Measurements from ENCODE around the gene ZFHX3. TPM values are rescaled to one million over a fixed set of nuclear protein-coding genes. Genes with fewer than 3 reads are reported as not detected.

Gene ZFHX3
- total and polyA plus RNA-seq, 10 of the 15 experiments (the other 5 are each of a cell fraction or from before 2014, with no cell fraction given) = 0.68 to 8.6 (median 2.0) TPM

- TF ChIP-seq CEBPB (IDR thresholded peaks at IDR 0.05; ENCODE audit: borderline replicate concordance in 1 of 2, low read depth in 2 of 2, low read length in 2 of 2) = no peak
- TF ChIP-seq RBBP5 (conservative IDR thresholded peaks at IDR 0.05) = no peak
Observed at GRCh38 chr16:72760581-72760980, 287.3 kb downstream of the ZFHX3 start (continued).

- Histone ChIP-seq H3K4me1 (ENCODE audit: control insufficient read depth, insufficient read depth, low read length) (no peaks in the 10 kb centered on the region), H3K9me3 (replicated peaks; ENCODE audit: control insufficient read depth, insufficient read depth, low read length) (no peaks in the 10 kb centered on the region), H3K36me3 (ENCODE audit: control insufficient read depth in 2 of 2, insufficient read depth in 2 of 2, low read length in 1 of 2) (no peaks in the 10 kb centered on the region), H3K79me2 (ENCODE audit: control insufficient read depth, insufficient read depth, low read length) (no peaks in the 10 kb centered on the region), H3K4me2 (ENCODE audit: control insufficient read depth, insufficient read depth) (no peak overlapping the region), H2AFZ (ENCODE audit: control insufficient read depth, low read depth, low read length) (no peak overlapping the region), H4K20me1 (ENCODE audit: control insufficient read depth, insufficient read depth) (no peaks in the 10 kb centered on the region), H3K27me3 (replicated peaks in 1 of 2; ENCODE audit: control insufficient read depth in 2 of 2, insufficient read depth in 2 of 2, low read length in 1 of 2) (no peaks in the 10 kb centered on the region), H3K27ac (ENCODE audit: control insufficient read depth, insufficient read depth) (no peak overlapping the region), H3K4me3 (no peak overlapping the region), H3K9ac (ENCODE audit: control insufficient read depth, insufficient read depth, low read length) (no peak overlapping the region)
- FAIRE-seq (no peak), ATAC-seq (no peak), DNase-seq (ENCODE audit: low read depth, low spot score) (no peak)
- ChIA-PET CTCF (no interaction called here), SMC1A (ENCODE audit: uncharacterized antibody, unreplicated experiment) (interaction anchor here (0.9 kb wide), 1 partner anchor 629 kb away, joined by 3 read pairs; no protein-coding TSS in a partner anchor), POLR2A (no interaction called here), RAD21 (ENCODE audit: unreplicated experiment) (no interaction called here)
- in situ Hi-C loops (cut with MboI) (no loop called here), intact Hi-C loops (cut with micrococcal nuclease; ENCODE audit: unreplicated experiment) (no loop called here)
- WGBS (ENCODE audit: insufficient coverage, insufficient replicate concordance, low lambda C conversion rate, missing lambda C conversion rate) = 97% methylated on average over 2 of the region's 2 CpGs
- TF ChIP-seq SUPT20H (IDR thresholded peaks at IDR 0.05; ENCODE audit: borderline replicate concordance, control insufficient read depth, low read depth, low read length) (no peak), MTA3 (IDR thresholded peaks at IDR 0.05; ENCODE audit: borderline replicate concordance, low read length) (no peak), POLR2AphosphoS5 (IDR thresholded peaks at IDR 0.05; ENCODE audit: low read length) (no peak), NBN (IDR thresholded peaks at IDR 0.05) (no peak), TBL1XR1 (IDR thresholded peaks at IDR 0.05; ENCODE audit: low read depth, low read length) (no peak), SREBF2 (IDR thresholded peaks at IDR 0.05; ENCODE audit: low read length) (no peak), MAX (IDR thresholded peaks at IDR 0.05; ENCODE audit: low read depth, low read length) (no peak), POU2F2 (IDR thresholded peaks at IDR 0.05; ENCODE audit: borderline replicate concordance, low read depth, low read length) (no peak), ATF3 (IDR thresholded peaks at IDR 0.05; ENCODE audit: borderline replicate concordance, extremely low read depth, low read depth, low read length) (no peak), ZBTB4 (CRISPR knock-in tag; IDR thresholded peaks at IDR 0.05) (no peak), NRF1 (conservative IDR thresholded peaks at IDR 0.05; ENCODE audit: low read depth, low read length) (no peak), IRF3 (IDR thresholded peaks at IDR 0.05) (no peak), RAD21 (IDR thresholded peaks at IDR 0.05; ENCODE audit: insufficient read depth, low read depth, low read length) (no peak), SRF (IDR thresholded peaks at IDR 0.05; ENCODE audit: low read depth in 2 of 2, low read length in 2 of 2) (no peak), DPF2 (IDR thresholded peaks at IDR 0.05) (no peak), ZNF217 (IDR thresholded peaks at IDR 0.05) (no peak), NR2F1 (conservative IDR thresholded peaks at IDR 0.05) (no peak)
- no TSS peak for BruUV-seq (replicated peaks)
Observed at GRCh38 chr16:72753881-72754280, 294.0 kb downstream of the ZFHX3 start.
